Measurements from ENCODE around the gene CIAO3. TPM values are rescaled to one million over a fixed set of nuclear protein-coding genes. Genes with fewer than 3 reads are reported as not detected.

Gene CIAO3
- total RNA-seq, 1 experiment from 2014 or later: 50.9 TPM

DNA sequence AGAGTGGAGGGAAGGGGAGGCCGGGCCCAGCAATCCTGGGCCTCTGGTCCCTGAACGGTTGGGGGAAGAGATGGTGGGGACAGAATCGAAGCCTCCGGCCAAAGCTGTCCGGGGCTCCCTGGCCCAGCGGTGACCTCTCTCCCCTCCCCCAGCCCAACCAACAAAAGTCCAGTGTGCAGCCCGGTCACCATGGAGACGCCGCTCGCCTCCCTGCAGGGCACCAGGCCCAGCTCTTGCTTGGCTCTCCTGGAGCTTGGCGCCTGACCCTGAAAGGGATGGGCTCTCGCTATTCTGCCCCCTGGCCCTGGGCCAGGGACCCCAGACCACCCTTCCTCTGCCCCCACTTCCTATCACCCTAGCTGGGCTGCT, 24.6 kb downstream of the CIAO3 start:
- POLR2A ChIA-PET: interaction anchor here (0.6 to 1.9 kb wide), 6 partner anchors 9 to 396 kb away, joined by 3 to 5 read pairs (median 4); partner anchors contain the start of genes CHTF18, GNG13 and RPUSD1
- H3K36me3 Mint-ChIP-seq: no peaks in the 10 kb centered on the region
- H3K4me1 Mint-ChIP-seq: peaks cover 16% of the 10 kb centered on the region
- H3K4me3 Mint-ChIP-seq: peak overlapping the region; percentile 63
- no peaks in the 10 kb centered on the region for H3K9me3 Mint-ChIP-seq
- peak; percentile 68 for DNase-seq (ENCODE audit: low spot score)
- CTCF ChIA-PET: interaction anchor here (0.5 to 8.8 kb wide), 24 partner anchors 10 to 1404 kb away, joined by 3 to 90 read pairs (median 4); partner anchors contain the start of genes CCDC78, CHTF18, HAGHL and RPUSD1
- no peak for ATAC-seq
- H3K27ac Mint-ChIP-seq: no peak overlapping the region
- peaks cover 38% of the 10 kb centered on the region for H3K27me3 Mint-ChIP-seq (ENCODE audit: low read depth)
- TF ChIP-seq TEAD4 (CRISPR knock-in tag; IDR thresholded peaks at IDR 0.05) (no peak), MYBL2 (CRISPR knock-in tag; IDR thresholded peaks at IDR 0.05) (peak; percentile 54; the same call in 1 of the 2 replicates)

- peak overlapping the region; percentile 63 for H3K4me3 Mint-ChIP-seq
- ATAC-seq (peak; percentile 6), DNase-seq (ENCODE audit: low spot score) (no peak)
- H3K27me3 Mint-ChIP-seq (ENCODE audit: low read depth): peaks cover 40% of the 10 kb centered on the region
- POLR2A ChIA-PET: interaction anchor here (0.6 to 1.9 kb wide), 6 partner anchors 9 to 397 kb away, joined by 3 to 5 read pairs (median 4); partner anchors contain the start of genes CHTF18, GNG13 and RPUSD1
- H3K27ac Mint-ChIP-seq: no peak overlapping the region
- no peaks in the 10 kb centered on the region for H3K36me3 Mint-ChIP-seq
- H3K9me3 Mint-ChIP-seq: no peaks in the 10 kb centered on the region
- TF ChIP-seq IRF2 (CRISPR knock-in tag; IDR thresholded peaks at IDR 0.05; ENCODE audit: borderline replicate concordance, low read depth) (0 out of 2 replicates have a peak, but pooled peaks have one; percentile 59), ELF4 (CRISPR knock-in tag; IDR thresholded peaks at IDR 0.05; ENCODE audit: low read depth) (0 out of 2 replicates have a peak, but pooled peaks have one; percentile 33), CDX4 (CRISPR knock-in tag; IDR thresholded peaks at IDR 0.05; ENCODE audit: borderline replicate concordance) (no peak), ZNF423 (CRISPR knock-in tag; IDR thresholded peaks at IDR 0.05) (peak; percentile 58), NFATC4 (CRISPR knock-in tag; IDR thresholded peaks at IDR 0.05) (no peak; the same call in 1 of the 2 replicates), FOXK1 (CRISPR knock-in tag; IDR thresholded peaks at IDR 0.05) (no peak), ETV6 (CRISPR knock-in tag; IDR thresholded peaks at IDR 0.05) (peak; percentile 71; the same call in 1 of the 2 replicates), EMX1 (CRISPR knock-in tag; IDR thresholded peaks at IDR 0.05) (no peak), JUN (CRISPR knock-in tag; IDR thresholded peaks at IDR 0.05) (0 out of 2 replicates have a peak, but pooled peaks have one; percentile 45), KAT7 (CRISPR knock-in tag; IDR thresholded peaks at IDR 0.05; ENCODE audit: borderline replicate concordance) (no peak), ZNF317 (CRISPR knock-in tag; IDR thresholded peaks at IDR 0.05; ENCODE audit: borderline replicate concordance, low read depth) (no peak)
- peaks cover 16% of the 10 kb centered on the region for H3K4me1 Mint-ChIP-seq
- CTCF ChIA-PET: interaction anchor here (0.6 to 8.8 kb wide), 26 partner anchors 9 to 1404 kb away, joined by 3 to 90 read pairs (median 5); partner anchors contain the start of genes CCDC78, CHTF18, HAGHL and RPUSD1
Observed at GRCh38 chr16:715477-716199, 25.2 kb downstream of the CIAO3 start.

DNA sequence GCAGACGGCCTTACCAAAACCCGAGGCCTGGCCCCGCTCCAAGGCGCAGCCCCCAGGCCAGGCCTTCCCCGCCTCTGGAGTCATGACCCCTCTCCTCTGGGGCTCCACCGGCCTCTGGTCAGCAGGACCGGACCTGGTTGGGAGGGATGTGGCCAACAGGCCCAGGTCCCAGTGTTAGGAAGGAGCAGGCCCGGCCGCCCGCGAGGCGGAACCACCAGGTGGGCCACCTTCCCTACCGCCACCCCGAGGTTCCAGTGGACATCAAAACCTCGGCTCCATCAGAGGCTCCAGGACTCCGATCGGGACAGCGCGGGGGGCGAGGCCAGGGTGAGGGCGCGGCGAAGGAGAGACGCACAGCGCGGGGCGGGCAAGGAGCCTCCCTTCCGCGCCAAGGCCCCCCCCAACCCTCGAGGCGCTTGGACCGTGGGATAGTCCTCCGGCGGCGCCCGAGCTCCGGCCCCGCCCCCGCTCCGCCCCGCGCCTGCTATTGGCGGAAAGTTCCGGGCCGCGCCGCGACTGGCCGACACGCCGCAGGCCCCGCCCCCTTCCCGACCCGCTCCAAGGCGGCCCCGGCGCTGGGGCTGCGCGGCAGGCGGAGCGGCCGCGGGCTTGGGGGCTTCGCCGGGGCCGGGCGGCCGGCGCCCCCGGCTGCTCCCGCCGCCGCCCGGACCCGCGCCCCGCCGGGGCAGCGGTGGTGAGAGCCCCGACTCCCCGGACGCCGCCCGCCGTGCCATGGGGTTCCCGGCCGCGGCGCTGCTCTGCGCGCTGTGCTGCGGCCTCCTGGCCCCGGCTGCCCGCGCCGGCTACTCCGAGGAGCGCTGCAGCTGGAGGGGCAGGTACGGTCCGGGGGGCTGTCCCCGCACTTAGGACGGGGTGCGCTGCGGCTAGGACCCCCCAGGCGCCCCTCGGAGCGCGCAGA, 26.0 kb downstream of the CIAO3 start, which contains the start of gene METRN:
METRN (plus strand) TSS at position 561 of the 919 bp plus-strand sequence; CDS start at position 733, 172 bp downstream.
- CTCF ChIA-PET: interaction anchor here (0.6 to 8.8 kb wide), 14 partner anchors 8 to 583 kb away, joined by 3 to 90 read pairs (median 7); partner anchors contain the start of genes CCDC78, CHTF18, HAGHL and RPUSD1
- DNase-seq (ENCODE audit: low spot score) (peak; percentile 93), ATAC-seq (peak; percentile 72)
- Mint-ChIP-seq H3K36me3 (no peaks in the 10 kb centered on the region), H3K9me3 (no peaks in the 10 kb centered on the region), H3K4me3 (peak within 1 kb of the TSS; percentile 63), H3K27ac (no peak within 1 kb of the TSS), H3K27me3 (ENCODE audit: low read depth) (peaks cover 40% of the 10 kb centered on the region), H3K4me1 (peaks cover 14% of the 10 kb centered on the region)
- POLR2A ChIA-PET: interaction anchor here (1.1 kb wide), 1 partner anchor 398 kb away, joined by 3 read pairs; no protein-coding TSS in a partner anchor
- no peak for TF ChIP-seq GRHL2 (CRISPR knock-in tag; IDR thresholded peaks at IDR 0.05; ENCODE audit: insufficient replicate concordance, severe bottlenecking)
- no peak for TF ChIP-seq TEAD4 (CRISPR knock-in tag; IDR thresholded peaks at IDR 0.05)
- TF ChIP-seq MAX (CRISPR knock-in tag; IDR thresholded peaks at IDR 0.05): 0 out of 2 replicates have a peak, but pooled peaks have one; percentile 29
- no peak for TF ChIP-seq IRF1 (CRISPR knock-in tag; IDR thresholded peaks at IDR 0.05)
- peak; percentile 52; the same call in 1 of the 2 replicates for TF ChIP-seq ETV6 (CRISPR knock-in tag; IDR thresholded peaks at IDR 0.05)
- TF ChIP-seq, protein P1, sequence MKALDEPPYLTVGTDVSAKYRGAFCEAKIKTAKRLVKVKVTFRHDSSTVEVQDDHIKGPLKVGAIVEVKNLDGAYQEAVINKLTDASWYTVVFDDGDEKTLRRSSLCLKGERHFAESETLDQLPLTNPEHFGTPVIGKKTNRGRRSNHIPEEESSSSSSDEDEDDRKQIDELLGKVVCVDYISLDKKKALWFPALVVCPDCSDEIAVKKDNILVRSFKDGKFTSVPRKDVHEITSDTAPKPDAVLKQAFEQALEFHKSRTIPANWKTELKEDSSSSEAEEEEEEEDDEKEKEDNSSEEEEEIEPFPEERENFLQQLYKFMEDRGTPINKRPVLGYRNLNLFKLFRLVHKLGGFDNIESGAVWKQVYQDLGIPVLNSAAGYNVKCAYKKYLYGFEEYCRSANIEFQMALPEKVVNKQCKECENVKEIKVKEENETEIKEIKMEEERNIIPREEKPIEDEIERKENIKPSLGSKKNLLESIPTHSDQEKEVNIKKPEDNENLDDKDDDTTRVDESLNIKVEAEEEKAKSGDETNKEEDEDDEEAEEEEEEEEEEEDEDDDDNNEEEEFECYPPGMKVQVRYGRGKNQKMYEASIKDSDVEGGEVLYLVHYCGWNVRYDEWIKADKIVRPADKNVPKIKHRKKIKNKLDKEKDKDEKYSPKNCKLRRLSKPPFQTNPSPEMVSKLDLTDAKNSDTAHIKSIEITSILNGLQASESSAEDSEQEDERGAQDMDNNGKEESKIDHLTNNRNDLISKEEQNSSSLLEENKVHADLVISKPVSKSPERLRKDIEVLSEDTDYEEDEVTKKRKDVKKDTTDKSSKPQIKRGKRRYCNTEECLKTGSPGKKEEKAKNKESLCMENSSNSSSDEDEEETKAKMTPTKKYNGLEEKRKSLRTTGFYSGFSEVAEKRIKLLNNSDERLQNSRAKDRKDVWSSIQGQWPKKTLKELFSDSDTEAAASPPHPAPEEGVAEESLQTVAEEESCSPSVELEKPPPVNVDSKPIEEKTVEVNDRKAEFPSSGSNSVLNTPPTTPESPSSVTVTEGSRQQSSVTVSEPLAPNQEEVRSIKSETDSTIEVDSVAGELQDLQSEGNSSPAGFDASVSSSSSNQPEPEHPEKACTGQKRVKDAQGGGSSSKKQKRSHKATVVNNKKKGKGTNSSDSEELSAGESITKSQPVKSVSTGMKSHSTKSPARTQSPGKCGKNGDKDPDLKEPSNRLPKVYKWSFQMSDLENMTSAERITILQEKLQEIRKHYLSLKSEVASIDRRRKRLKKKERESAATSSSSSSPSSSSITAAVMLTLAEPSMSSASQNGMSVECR (CRISPR knock-in tag; IDR thresholded peaks at IDR 0.05; ENCODE audit: borderline replicate concordance): no peak
- TF ChIP-seq FOXP1 (CRISPR knock-in tag; IDR thresholded peaks at IDR 0.05; ENCODE audit: borderline replicate concordance): 0 out of 2 replicates have a peak, but pooled peaks have one; percentile 20
- TF ChIP-seq SP1 (CRISPR knock-in tag; conservative IDR thresholded peaks at IDR 0.05): peak; percentile 80
- TF ChIP-seq NFYB (CRISPR knock-in tag; conservative IDR thresholded peaks at IDR 0.05; ENCODE audit: low read depth): peak; percentile 76
- TF ChIP-seq GABPB1 (CRISPR knock-in tag; IDR thresholded peaks at IDR 0.05): no peak
